Activated CD4-positive, CD25-positive, alpha-beta regulatory T cell treated with anti-CD3 and anti-CD28 coated beads, Interleukin-2, amount 50 U/mL, for 16 hours (primary cell): ENCODE results near the gene MYO5B.

ENCODE experiments used
- DNase-seq: peaks from one replicate; pipeline ENCODE4 v3.0.0-alpha.2; 2020; ENCODE audit warnings: low read depth, low spot score

The MYO5B gene

GRCh38 chr18:50151926-50152325 is 43.0 kb downstream of the MYO5B start:
- DNase-seq, result no peak

- DNase-seq, result no peak
Measured at GRCh38 chr18:50144540-50144939, 50.4 kb downstream of the MYO5B start.

DNA sequence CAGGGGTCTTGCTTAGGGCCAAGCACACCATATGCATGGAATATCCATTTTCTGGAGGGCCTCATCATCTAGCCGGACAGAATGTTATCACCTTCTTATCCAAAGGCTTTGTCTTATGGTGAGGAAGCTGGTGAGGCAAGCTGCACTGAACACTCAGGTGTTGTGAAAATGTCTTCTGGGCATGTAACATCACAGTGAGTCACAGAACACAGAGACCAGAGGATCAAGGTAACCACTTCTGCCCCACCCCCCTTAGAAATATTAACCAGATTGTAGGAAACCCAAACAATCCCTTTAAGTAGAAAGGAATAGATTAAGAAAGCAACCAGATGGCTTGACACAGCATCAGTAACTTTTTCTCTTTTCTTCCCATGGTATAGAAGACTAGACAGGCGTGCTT is 51.1 kb downstream of the MYO5B start:
- no peak for DNase-seq

- no peak for DNase-seq
Measured at GRCh38 chr18:50143294-50143693, 51.7 kb downstream of the MYO5B start.

DNA sequence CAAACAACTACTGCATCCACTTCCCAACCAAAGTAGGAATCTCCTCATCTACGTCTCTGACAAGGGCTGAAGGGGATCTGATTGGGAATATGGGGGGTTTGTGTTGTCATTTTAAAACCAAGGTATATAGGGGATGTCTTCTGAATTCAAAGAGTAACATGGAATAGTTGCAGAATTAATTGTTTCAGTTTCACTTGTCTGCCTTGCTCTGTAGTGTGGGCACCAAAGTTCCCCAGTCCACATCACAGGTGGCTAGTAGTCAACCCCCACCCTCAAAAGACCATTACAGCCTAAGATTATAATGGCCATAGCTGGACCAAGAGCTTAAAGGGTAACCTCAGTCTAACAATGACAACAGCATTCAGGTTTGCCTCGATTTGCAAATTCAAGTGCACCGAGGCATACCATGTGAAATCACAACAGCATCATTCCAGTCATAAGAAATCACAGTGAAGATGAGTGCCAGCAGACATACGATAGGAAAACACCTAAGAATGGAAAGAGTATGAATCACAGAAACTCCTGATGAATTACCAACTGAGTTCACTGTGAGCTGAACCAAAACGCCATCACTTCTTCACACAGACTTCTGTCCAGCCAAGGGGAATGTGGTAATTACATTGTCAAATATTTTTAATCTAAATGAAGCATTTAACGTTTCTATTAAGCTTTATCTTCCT is 52.4 kb downstream of the MYO5B start:
- DNase-seq, result no peak

DNA sequence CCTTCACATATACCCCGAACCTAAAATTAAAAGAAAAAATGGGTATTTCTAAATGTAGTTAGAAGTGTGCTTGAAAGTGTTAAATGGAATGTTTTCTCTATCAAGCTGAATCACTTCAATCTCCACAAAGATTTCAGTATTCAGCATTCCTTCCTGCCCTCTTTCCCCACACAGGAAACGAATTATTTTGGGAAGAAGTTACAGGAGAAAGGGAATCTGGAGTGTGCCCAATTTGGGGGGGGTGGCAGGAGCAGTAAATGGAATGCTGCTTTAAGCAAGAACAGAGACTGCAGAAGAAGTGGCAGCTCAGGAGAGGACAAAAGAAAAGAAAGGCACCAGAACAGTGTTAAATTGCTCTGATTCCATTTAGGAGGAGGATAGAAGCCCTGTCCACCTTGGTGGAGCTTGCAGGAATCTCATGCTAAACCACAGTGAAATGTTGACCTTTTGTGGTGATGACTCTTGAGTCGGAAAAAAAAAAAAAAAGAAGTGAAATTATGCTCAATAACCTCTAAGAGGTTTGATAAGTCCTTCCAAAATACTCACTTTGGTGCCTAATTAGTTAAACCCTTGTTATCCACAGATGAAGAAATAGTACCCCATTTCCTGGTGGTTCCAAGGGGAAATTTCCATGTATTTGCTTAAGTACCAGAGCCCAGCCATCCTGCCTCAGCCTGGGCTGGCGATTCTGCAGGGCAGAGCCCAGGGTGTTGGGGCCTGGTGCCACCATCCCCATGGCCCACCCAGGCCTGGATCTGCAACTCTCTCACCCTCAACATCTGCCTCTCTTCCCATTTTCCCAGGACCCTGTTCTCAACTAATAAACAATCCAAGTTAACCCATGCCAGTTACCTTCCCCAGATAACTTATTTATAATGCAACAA is 56.5 kb downstream of the MYO5B start:
- no peak for DNase-seq

DNA sequence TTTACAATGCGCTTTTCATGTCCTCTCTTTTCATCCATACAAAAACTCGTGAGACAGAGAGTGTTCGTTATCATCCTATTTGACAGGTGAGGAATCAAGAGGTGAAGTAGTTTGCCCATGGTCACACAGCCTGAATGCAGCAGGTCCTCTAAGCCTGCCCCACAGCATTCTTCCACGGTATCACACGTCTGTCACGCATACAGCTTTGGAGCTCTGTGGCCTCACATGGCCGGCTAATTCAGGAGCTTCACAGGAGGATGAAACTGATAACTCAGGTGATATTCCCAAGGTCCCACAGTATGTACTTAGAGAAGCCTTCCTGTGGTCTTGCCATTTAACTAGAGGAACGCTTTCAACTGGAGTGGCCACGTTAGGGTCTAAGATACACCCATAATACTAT is 59.0 kb downstream of the MYO5B start:
- no peak for DNase-seq

- no peak for DNase-seq
Measured at GRCh38 chr18:50133526-50133925, 61.4 kb downstream of the MYO5B start.

DNA sequence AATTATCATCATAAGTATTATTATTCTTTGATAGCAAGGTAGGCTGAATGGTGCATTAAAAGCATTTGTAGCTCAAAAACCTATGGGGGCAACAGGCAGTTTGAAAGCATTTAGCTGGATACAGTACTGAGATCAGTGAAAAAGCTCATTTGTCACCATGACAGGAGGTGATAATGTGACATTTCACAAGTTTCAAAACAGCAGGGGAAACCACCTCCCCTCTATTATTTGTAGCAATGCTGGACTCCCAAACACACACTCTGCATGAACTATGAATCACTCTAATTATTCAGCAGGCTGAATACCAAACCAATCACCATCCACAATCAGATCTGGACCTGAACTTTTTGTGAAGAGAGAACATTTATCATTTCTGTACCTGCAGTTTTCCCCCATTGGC is 63.4 kb downstream of the MYO5B start:
- no peak for DNase-seq

- no peak for DNase-seq
Measured at GRCh38 chr18:50128506-50129271, 66.3 kb downstream of the MYO5B start.

- DNase-seq, result no peak
Measured at GRCh38 chr18:50127516-50128210, 67.3 kb downstream of the MYO5B start.

- DNase-seq, result no peak
Measured at GRCh38 chr18:50126471-50126870, 68.5 kb downstream of the MYO5B start.

DNA sequence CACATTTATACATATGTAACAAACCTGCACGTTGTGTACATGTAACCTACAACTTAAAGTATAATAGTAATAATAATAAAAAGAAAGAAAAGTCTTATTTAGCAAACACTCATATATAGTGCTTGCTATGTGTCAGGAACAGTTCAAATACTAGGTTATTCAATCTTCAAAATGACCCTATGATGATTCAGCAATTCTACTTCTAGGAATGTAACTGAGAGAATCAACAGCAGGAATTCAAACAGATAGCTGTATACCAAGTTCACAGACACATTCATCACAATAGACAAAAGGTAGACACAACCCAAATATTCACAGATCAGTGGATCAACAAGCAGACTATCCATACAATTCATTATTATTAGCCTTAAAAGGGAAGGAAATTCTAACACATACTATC is 69.5 kb downstream of the MYO5B start:
- no peak for DNase-seq

GRCh38 chr18:50119296-50119695 is 75.7 kb downstream of the MYO5B start:
- no peak for DNase-seq

DNA sequence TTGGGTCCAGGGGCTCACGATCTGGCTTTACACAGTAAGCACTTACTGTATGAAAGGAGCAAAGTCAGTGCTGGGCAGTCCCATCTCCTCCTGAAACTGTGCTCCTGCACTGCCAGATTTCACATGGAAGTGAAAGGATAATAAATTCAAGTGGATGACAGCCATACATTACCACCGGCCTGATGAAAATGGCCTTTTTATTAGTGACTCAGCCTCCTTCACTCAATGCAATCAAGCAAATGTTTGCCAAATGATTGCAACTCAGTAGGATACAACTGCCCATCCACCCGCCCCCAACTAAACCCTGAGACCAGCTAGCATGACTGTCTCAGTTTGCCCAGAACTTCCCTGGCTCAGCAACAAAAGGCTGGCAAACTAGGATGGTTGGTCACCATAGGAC is 77.1 kb downstream of the MYO5B start:
- DNase-seq, result no peak

DNA sequence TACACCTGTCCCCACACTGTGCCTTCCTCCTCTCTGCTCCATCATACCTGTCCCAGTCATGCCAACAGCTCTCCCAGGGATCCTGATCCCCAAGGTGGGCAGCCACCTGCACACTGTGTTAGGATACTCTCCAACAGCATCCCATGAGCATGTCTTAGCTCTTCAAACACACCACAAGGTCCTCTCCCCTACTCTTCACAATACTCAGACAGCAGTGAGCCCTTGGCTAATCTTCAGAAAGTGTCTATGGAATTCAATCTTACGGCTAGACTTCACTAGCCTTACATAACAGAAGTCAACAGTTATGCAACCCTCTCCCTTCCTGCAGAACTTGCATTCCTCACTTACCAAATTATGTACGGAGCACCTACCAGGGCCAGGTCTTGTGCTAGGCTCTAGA is 79.9 kb downstream of the MYO5B start:
- no peak for DNase-seq

DNA sequence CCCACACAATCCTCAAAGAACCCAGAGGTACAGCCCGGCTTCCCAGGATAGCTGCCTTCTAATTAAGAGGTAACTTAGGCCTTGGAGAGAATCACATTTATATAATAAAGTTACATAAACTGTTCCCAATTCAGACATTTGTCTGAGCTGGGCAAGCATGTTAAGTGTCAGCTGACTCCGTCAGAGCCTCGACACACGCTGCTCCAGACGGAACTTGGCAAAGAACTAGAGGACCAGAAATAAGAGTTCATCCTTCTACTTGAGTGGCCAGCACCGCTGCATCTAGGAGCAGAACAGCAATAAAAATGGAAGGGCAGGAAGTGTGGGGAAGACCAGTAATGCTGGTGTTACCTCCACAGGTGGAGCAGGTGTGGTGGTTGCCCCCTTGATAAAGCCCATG is 80.5 kb downstream of the MYO5B start:
- no peak for DNase-seq

DNA sequence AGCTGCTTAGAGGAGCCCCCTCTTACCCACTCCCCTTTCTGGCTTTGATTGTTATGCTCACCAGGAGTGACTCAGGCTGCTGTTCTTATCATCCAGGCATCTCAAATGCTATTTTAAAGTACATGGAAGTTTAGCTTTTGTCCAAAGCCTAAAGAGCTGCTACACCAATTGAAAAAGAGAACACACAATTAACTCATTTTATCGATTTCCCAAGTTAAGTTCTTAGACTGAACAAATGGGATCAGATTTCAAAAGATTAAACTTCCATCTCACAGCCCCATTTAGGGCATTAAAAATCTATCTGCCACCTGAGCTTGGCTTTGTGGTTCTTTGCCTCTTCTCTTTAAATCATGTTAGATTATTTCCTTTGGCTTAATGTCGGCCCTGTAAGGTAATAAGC is 81.2 kb downstream of the MYO5B start:
- DNase-seq, result no peak

- no peak for DNase-seq
Measured at GRCh38 chr18:50111398-50111797, 83.5 kb downstream of the MYO5B start.

DNA sequence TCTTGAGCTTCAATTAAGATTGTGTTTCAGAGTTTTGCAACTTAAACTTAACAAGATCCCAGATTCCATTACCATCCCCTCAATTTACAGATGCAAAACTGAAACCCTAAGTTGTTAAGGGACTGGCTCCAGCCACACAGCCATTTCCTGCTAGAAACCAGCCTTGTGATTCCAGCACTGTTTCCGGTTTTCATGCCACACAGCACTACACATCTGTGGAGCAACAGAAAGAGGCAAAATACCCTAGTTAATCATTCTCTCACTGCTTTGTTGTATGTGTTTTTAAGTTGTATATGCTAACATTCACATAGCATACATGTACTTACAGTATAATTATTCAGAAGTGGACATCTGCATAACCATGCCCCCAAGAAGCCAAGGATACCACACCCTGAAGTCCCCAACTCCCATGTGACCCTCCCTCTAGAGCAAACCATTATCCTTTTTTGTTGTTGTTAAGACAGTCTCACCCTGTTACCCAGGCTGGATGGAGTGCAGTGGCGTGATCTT is 87.4 kb downstream of the MYO5B start:
- no peak for DNase-seq

GRCh38 chr18:50105027-50105426 is 89.9 kb downstream of the MYO5B start:
- DNase-seq, result no peak

DNA sequence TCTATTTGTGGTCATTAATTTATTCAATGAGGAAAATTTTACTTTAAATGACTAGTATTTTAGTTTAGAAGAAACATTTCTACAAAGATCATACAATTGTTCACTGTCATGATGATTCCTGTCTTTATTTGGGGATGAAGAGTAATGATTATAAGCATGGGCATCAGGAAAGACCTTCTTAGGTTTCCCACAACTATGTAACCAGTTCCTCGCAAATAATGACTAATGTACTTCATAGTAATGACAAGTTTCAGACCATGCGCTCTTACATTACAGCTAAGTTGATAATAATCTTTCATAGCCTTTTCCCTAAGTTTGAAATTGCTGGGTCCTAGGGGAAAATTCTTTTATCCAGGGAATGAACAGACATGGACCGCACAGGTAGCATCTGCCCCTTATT is 90.5 kb downstream of the MYO5B start:
- no peak for DNase-seq
